Measurements from ENCODE around the gene MACO1.

- TF ChIP-seq POLR2A (IDR thresholded peaks at IDR 0.05; ENCODE audit: low read length) (no peak), GATA1 (IDR thresholded peaks at IDR 0.05; ENCODE audit: low read depth, low read length) (no peak)
Observed at GRCh38 chr1:25462732-25463131, 32.0 kb downstream of the MACO1 start.
